GM15510 (cell line): ENCODE data around the gene NRG2.

ENCODE experiments used
- POLR2A ChIP-seq: IDR thresholded peaks from 3 replicates; pipeline ENCODE4 v1.6.1; 2011; ENCODE audit warnings: borderline replicate concordance; ENCODE audit not compliant: insufficient read length; ENCODE audit errors: extremely low read depth

NRG2 gene

DNA sequence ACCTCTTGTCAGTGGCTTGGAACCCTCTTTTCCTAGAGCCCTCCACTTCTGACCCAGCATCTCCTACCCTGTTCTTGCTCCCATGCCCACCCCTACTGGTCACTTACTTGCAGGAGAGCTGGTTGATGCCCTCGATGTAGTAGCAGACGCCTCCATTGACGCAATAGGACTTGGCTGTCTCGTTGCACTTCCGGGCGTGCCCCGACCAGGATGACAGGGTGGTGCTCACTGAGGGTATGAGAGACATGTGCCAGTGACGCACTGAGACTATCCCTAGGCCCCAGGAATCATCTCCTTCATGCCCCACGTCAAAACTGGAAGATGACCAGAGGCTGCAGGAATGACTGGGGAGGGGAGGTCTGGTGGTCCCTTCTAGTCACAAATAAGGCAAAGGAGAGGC lies 171.5 kb downstream of the NRG2 start:
- TF ChIP-seq POLR2A: no peak

DNA sequence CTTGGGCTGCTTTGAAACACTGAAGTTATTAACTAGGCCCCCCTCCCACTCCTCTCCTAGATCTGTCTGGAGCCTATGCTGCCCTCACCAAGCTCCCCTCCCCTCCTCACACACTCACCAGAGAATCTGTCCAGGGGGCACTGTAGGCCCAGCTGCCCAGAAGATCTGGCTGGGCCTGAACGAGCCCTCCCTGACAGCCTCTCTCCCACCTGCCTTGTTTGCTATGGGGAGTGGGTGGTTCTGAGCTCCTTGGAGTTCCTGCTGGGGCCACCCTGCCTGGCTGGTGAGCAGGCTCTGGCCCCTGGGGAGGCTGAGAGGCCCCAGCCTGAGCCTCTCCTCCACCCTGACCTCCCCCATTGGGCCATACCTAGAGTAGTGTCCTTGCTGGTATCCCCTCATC lies 172.4 kb downstream of the NRG2 start:
- no peak for TF ChIP-seq POLR2A

DNA sequence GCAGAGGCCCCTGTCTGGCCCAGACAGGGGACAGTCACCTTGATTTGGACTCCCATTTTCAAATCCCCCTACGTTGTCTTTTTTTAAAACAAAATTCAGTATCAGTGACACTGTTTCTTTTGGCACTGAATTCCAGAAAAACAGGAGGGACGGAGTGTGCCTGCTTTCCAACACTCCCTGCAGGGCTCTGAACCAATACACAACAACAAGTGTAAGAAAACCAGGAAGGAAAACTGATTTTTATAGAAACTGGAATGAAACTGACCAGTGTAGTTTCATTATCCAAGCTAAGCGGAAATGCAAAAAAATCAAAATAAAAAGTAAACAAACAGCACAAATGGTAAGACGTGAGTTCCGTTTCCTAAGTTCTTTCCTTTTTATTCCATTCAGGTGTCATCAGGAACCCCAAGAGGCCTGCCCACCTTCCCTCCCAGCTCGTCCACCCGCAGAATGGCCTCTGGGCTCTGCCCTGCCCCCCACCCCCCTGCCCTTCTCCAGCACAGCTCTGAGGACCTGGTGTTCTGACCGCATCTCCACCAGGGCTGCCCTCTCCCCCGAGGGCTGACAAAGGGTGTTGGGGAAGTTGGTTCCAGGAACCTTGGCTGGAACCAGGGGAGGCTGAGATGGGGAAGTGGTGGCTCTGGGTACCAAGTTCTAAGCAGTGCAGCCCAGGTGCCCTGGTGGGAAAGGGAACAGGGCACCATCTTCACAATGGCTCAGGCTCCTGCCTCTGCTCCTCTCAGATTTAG lies 173.9 kb downstream of the NRG2 start:
- no peak for TF ChIP-seq POLR2A

DNA sequence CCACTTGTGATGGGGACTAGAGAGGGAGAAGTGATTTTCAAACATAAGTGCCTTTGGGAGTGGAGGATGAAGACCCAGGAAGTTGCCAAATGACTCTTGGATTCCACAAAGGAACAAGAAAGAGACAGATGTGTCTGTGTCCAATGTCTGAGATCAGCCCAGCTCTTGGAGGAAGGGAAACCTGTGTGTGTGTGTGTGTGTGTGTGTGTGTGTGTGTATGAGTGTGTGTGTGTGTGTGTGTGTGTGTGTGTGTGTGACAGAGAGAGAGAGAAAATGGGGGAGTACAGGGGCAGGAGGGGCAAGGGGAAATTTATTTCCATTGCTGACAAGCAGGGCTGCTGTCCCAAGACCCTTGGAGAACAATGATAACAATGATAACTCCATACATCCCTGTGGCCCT lies 175.5 kb downstream of the NRG2 start:
- no peak for TF ChIP-seq POLR2A

DNA sequence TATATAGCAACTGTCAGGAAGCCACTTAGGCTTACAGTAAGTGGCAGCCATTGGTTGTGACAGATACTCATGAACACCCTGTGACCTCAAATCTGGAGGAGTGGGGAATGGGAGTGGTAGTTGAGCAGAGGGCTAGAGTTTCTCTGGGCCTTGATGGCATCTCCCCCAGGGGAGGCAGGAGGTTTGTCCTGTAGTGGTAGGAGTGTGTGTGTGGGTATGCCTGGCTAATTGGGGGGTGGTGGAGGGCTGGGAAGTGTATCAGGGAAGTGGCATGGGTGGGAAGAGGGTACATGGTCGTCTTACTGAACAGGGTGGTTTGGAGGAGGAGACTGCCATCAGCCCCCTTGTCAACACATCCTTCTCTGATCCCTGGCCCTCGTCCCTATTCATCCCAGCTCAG lies 176.0 kb downstream of the NRG2 start:
- no peak for TF ChIP-seq POLR2A

- no peak for TF ChIP-seq POLR2A
Observed at GRCh38 chr5:139864716-139865483, 178.2 kb downstream of the NRG2 start.

GRCh38 chr5:139863855-139864558 lies 179.1 kb downstream of the NRG2 start:
- no peak for TF ChIP-seq POLR2A

- TF ChIP-seq POLR2A: no peak
Observed at GRCh38 chr5:139863361-139863760, 179.7 kb downstream of the NRG2 start.

GRCh38 chr5:139862803-139863202 lies 180.3 kb downstream of the NRG2 start:
- TF ChIP-seq POLR2A: no peak

GRCh38 chr5:139862313-139862712 lies 180.8 kb downstream of the NRG2 start:
- TF ChIP-seq POLR2A: no peak

GRCh38 chr5:139861889-139862207 lies 181.3 kb downstream of the NRG2 start:
- TF ChIP-seq POLR2A: no peak

DNA sequence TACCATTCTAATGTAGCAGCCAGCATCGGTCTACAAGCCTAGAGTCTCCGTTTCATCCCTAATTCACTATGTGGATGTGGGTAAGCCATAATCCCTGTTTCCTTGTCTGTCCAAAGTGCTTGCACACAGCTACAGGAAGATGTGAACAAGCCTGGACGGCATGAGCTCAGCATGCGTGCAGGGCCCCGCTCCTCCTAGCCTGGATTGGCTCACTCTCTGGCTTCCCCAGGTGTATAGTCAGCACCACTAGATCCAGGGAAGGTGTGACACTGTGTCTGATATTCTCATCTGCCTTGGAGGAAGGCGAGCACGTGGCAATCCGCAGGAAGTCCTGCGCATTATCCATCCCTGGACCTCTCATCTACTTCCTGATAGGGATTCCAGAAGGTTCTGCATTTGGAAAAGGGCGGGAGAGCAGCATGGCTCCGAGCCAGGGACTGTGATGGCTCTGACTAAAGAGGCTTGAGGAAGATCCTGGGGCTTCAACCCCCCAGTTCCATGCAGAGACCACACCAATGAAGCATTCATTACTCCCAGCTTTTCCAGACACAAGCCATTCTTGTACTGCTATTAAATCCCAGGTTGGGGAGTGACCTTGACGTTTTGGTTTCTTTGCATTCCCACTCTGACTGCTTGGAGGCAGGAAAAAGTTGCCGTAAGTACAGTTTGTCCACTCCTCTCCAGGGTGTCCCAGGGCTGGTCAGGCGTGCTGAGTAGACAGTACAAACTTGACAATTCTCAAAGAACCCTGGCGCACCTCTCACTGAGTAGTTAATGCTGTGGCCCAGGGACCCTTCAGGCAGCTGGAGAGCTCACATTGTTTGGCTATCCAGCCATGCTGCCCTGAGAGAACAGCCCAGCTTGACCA lies 181.8 kb downstream of the NRG2 start:
- TF ChIP-seq POLR2A: no peak

DNA sequence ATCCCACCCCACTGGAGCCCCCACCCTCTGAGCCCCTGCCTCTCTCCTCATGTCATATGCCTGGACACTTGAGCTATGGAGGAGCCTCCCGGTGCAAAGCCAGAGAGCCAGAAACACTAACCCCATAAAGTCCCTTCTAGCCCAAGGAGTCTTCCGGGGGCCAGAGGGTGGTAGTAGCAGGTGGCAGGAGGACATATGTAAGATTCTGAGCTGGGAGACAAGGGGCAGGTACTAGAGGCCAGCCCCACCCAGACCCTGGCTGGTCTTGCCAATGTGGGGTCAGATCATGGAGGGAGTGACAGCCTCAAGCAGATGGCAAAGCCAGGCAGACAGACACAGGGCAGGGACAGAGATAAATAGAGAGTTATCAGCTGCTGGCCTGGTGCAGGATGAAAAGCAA lies 184.1 kb downstream of the NRG2 start:
- no peak for TF ChIP-seq POLR2A

- no peak for TF ChIP-seq POLR2A
Observed at GRCh38 chr5:139856714-139857113, 186.4 kb downstream of the NRG2 start.
